CD14-positive monocyte (primary cell): ENCODE results near the gene JPT1. TPM values are rescaled to one million over a fixed set of nuclear protein-coding genes. Genes with fewer than 3 reads are reported as not detected.
A peak's percentile ranks its signal among the peaks of the same experiment; 100 is the strongest.

ENCODE experiments used
- DNase-seq, 3 donors: peaks; one replicate each; pipeline ENCODE4 v3.0.0-alpha.2; 2011 to 2022
- H2AFZ ChIP-seq: 2 replicates; pipeline ENCODE4 v1.6.0; 2012; ENCODE audit warnings: mild to moderate bottlenecking, low read depth, low read length, inconsistent platforms; ENCODE audit not compliant: insufficient read depth, poor library complexity, severe bottlenecking
- H3K27ac ChIP-seq, 2 donors: 1 replicate in 1 of 2; 2 replicates in 1 of 2; pipeline ENCODE4 v1.5.1; 2012 to 2013; ENCODE audit warnings: low read length in 2 of 2, control low read depth in 1 of 2, inconsistent platforms in 1 of 2, low read depth in 1 of 2, mild to moderate bottlenecking in 1 of 2
- H3K27me3 ChIP-seq, 2 donors: one replicate each; pipeline versions ENCODE4 v1.6.0 to v1.6.1; 2011 to 2013; ENCODE audit warnings: low read length in 2 of 2; ENCODE audit not compliant: control insufficient read depth in 2 of 2, insufficient read depth in 2 of 2
- H3K36me3 ChIP-seq, 2 donors: replicated peaks in 1 of 2; 1 replicate in 1 of 2; 2 replicates in 1 of 2; pipeline versions ENCODE4 v1.5.1 to v1.6.1; 2012 to 2013; ENCODE audit warnings: low read length in 2 of 2, control low read depth in 1 of 2, inconsistent platforms in 1 of 2, mild to moderate bottlenecking in 1 of 2; ENCODE audit not compliant: insufficient read depth in 2 of 2, control insufficient read depth in 1 of 2
- H3K4me1 ChIP-seq, 2 donors: 1 replicate in 1 of 2; 2 replicates in 1 of 2; pipeline versions ENCODE4 v1.5.1 to v1.6.1; 2012 to 2013; ENCODE audit warnings: low read length in 2 of 2, control low read depth in 1 of 2, inconsistent platforms in 1 of 2, mild to moderate bottlenecking in 1 of 2, moderate library complexity in 1 of 2; ENCODE audit not compliant: insufficient read depth in 2 of 2, control insufficient read depth in 1 of 2
- H3K4me2 ChIP-seq: replicated peaks from 2 replicates; pipeline ENCODE3; 2012; ENCODE audit warnings: low read length, moderate library complexity, mild to moderate bottlenecking; ENCODE audit not compliant: poor library complexity, severe bottlenecking; ENCODE audit errors: extremely low read depth
- H3K4me3 ChIP-seq, 3 experiments: fragments of 200-600 bp in 1 of 3; sonication (generic) in 1 of 3; replicated peaks in 1 of 3; 1 replicate in 2 of 3; 2 replicates in 1 of 3; pipeline ENCODE4 v1.5.1; 2011 to 2013; ENCODE audit warnings: low read length in 3 of 3, mild to moderate bottlenecking in 3 of 3, control low read depth in 2 of 3, low read depth in 2 of 3, inconsistent platforms in 1 of 3, moderate library complexity in 1 of 3
- H3K79me2 ChIP-seq: 2 replicates; pipeline ENCODE4 v1.6.0; 2012; ENCODE audit warnings: mild to moderate bottlenecking, control low read depth, inconsistent platforms, low read length, moderate library complexity; ENCODE audit not compliant: insufficient read depth
- H3K9ac ChIP-seq: 2 replicates; pipeline ENCODE4 v1.6.0; 2017; ENCODE audit warnings: low read length, mild to moderate bottlenecking; ENCODE audit not compliant: insufficient read depth, poor library complexity, severe bottlenecking
- H3K9me3 ChIP-seq, 2 donors: replicated peaks in 1 of 2; 1 replicate in 1 of 2; 2 replicates in 1 of 2; pipeline versions ENCODE4 v1.5.1 to v1.6.1; 2012 to 2013; ENCODE audit warnings: low read length in 2 of 2, control low read depth in 1 of 2; ENCODE audit not compliant: control insufficient read depth in 1 of 2, insufficient read depth in 1 of 2
- H4K20me1 ChIP-seq: 2 replicates; pipeline ENCODE4 v1.6.0; 2012; ENCODE audit warnings: mild to moderate bottlenecking, low read length, control low read depth, moderate library complexity; ENCODE audit not compliant: insufficient read depth
- H3K27ac Mint-ChIP-seq, 7 donors: one replicate each; pipeline ENCODE4 v1.8.0; 2020; ENCODE audit warnings: mild to moderate bottlenecking in 7 of 7, mixed read lengths in 7 of 7, moderate library complexity in 6 of 7, inconsistent platforms in 2 of 7
- H3K27me3 Mint-ChIP-seq, 3 donors: one replicate each; pipeline ENCODE4 v1.8.0; 2021 to 2022; ENCODE audit warnings: low read depth in 3 of 3, mild to moderate bottlenecking in 3 of 3, mixed read lengths in 3 of 3, moderate library complexity in 3 of 3, inconsistent platforms in 1 of 3
- H3K36me3 Mint-ChIP-seq, 2 donors: one replicate each; pipeline ENCODE4 v1.8.0; 2020; ENCODE audit warnings: mixed read lengths in 2 of 2, inconsistent platforms in 1 of 2, mild to moderate bottlenecking in 1 of 2
- H3K4me1 Mint-ChIP-seq: one replicate; pipeline ENCODE4 v1.8.0; 2020; ENCODE audit warnings: mild to moderate bottlenecking, mixed read lengths
- H3K4me3 Mint-ChIP-seq, 2 donors: one replicate each; pipeline ENCODE4 v1.8.0; 2020; ENCODE audit warnings: mild to moderate bottlenecking in 2 of 2, mixed read lengths in 2 of 2, moderate library complexity in 1 of 2
- H3K9me3 Mint-ChIP-seq, 7 donors: one replicate each; pipeline ENCODE4 v1.8.0; 2020 to 2022; ENCODE audit warnings: mixed read lengths in 7 of 7, mild to moderate bottlenecking in 6 of 7, moderate library complexity in 6 of 7, inconsistent platforms in 2 of 7
- CTCF ChIP-seq: fragments of 200-600 bp; IDR thresholded peaks from one replicate; pipeline ENCODE4 v1.8.0; 2022; ENCODE audit warnings: antibody characterized with exemption, mild to moderate bottlenecking
- WGBS: methylation state at CpG from one replicate; pipeline ENCODE4 v1.1.5; 2013; ENCODE audit warnings: missing lambda C conversion rate; ENCODE audit not compliant: insufficient coverage; 5-methylcytosine and 5-hydroxymethylcytosine counted together
- intact Hi-C, 2 donors: fragments of 100-400 bp; cut with micrococcal nuclease; formaldehyde crosslinking; loops; one replicate each; pipeline versions ENCODE4 v1.15.0 to v1.15.1; 2023
- polyA plus RNA-seq, 3 donors: library from polyadenylated mRNA; depleted of rRNA in 1 of 3; unstranded in 2 of 3; stranded (reverse) in 1 of 3; fragments of 300-500 nt in 2 of 3; fragments of >200 nt in 1 of 3; fragmentation: Illumina TruSeq in 2 of 3; gene quantifications; 1 replicate in 2 of 3; 2 replicates in 1 of 3; pipeline ENCODE4 v1.2.3, GENCODE V29; 2012 to 2021

Gene JPT1
- polyA plus RNA-seq, 3 donors: 79.7 to 181 (median 156) TPM

- Histone ChIP-seq H3K9me3 (no peaks in the 10 kb centered on the region), H3K27ac (no peak overlapping the region), H3K36me3 (no peaks in the 10 kb centered on the region), H4K20me1 (peaks cover 19% of the 10 kb centered on the region), H2AFZ (peak overlapping the region; percentile 24), H3K79me2 (peaks cover 42% of the 10 kb centered on the region), H3K4me2 (peak overlapping the region; percentile 100), H3K4me1 (peaks cover 14 to 18% of the 10 kb centered on the region in 2 donors), H3K27me3 (no peaks in the 10 kb centered on the region), H3K4me3 (peak overlapping the region in 1 of 3 experiments; percentile 97), H3K9ac (no peak overlapping the region)
- Mint-ChIP-seq H3K27me3 (peaks cover 0 to 2% (median 0%) of the 10 kb centered on the region in 3 donors), H3K9me3 (peaks cover 0 to 2% (median 0%) of the 10 kb centered on the region in 7 donors), H3K36me3 (peaks cover 0 to 13% of the 10 kb centered on the region in 2 donors), H3K27ac (peak overlapping the region in 1 of 7 donors; percentile 58), H3K4me3 (no peak overlapping the region), H3K4me1 (peaks cover 19% of the 10 kb centered on the region)
- intact Hi-C loops: loop anchor here in 1 of 2 donors (2.0 kb wide), 1 partner anchor 28 kb away; the partner anchor contains the start of gene SUMO2
- no peak for DNase-seq
- no CpG with 5 or more reads among the region's 3 CpGs for WGBS
- TF ChIP-seq CTCF: no peak
Measured at GRCh38 chr17:75155191-75155601, 884 bp upstream of the JPT1 start.

- H3K79me2 ChIP-seq: peaks cover 56% of the 10 kb centered on the region
- WGBS: 0% methylated on average over 35 of the region's 35 CpGs
- no peaks in the 10 kb centered on the region for H3K36me3 ChIP-seq
- H3K9me3 ChIP-seq: no peaks in the 10 kb centered on the region
- Mint-ChIP-seq H3K4me1 (peaks cover 25% of the 10 kb centered on the region), H3K36me3 (peaks cover 0 to 5% of the 10 kb centered on the region in 2 donors), H3K4me3 (peak overlapping the region; percentile 94 to 95), H3K9me3 (peaks cover 0 to 2% (median 0%) of the 10 kb centered on the region in 7 donors), H3K27me3 (peaks cover 0 to 2% (median 0%) of the 10 kb centered on the region in 3 donors), H3K27ac (peak overlapping the region; percentile 60 to 90 (median 77))
- peaks cover 17 to 27% of the 10 kb centered on the region in 2 donors for H3K4me1 ChIP-seq
- peak overlapping the region; percentile 100 for H3K4me2 ChIP-seq
- H3K4me3 ChIP-seq: peak overlapping the region; percentile 61 to 97 (median 69)
- peak overlapping the region in 1 of 2 donors; percentile 72 for H3K27ac ChIP-seq
- H3K27me3 ChIP-seq: no peaks in the 10 kb centered on the region
- peak in 1 of 3 donors; percentile 8 for DNase-seq
- intact Hi-C loops: loop anchor here (2.0 to 5.0 kb wide), 2 partner anchors 29 to 41 kb away; partner anchors contain the start of gene SUMO2 (in 1 of the 2)
- no peak for TF ChIP-seq CTCF
- peak overlapping the region; percentile 73 for H3K9ac ChIP-seq
- peaks cover 19% of the 10 kb centered on the region for H4K20me1 ChIP-seq
- H2AFZ ChIP-seq: peak overlapping the region; percentile 83
Measured at GRCh38 chr17:75153780-75154194, 525 bp downstream of the JPT1 start.
